Measurements from ENCODE around the gene ARID1B.
A peak's percentile ranks its signal among the peaks of the same experiment; 100 is the strongest.

Gene ARID1B

GRCh38 chr6:157054531-157054979, 277.4 kb downstream of the ARID1B start:
- DNase-seq (ENCODE audit: low spot score) = no peak

- DNase-seq (ENCODE audit: low spot score) = no peak
Measured at GRCh38 chr6:157055863-157056262, 278.7 kb downstream of the ARID1B start.

- DNase-seq (ENCODE audit: low spot score) = no peak
Measured at GRCh38 chr6:157056275-157056674, 279.1 kb downstream of the ARID1B start.

DNA sequence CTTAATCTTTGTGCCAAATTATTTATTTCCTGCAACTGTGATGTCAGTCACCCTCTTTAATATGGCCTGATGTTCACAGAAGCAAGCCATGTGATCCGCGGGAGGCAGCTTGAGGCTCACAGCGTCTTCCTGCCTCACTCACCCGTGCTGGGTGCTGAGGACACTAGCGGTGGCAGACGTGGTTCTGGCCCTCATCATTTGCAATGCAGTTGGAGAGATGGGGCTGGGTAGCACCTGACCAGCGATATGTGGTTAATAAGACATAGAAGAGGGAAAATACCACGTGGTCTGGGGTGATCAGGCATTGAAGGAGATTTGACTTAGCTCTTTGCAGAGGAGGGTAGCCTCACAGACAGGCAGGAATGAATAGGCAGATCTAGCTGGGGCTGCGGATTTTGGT, 281.4 kb downstream of the ARID1B start:
- no peak for DNase-seq (ENCODE audit: low spot score)

DNA sequence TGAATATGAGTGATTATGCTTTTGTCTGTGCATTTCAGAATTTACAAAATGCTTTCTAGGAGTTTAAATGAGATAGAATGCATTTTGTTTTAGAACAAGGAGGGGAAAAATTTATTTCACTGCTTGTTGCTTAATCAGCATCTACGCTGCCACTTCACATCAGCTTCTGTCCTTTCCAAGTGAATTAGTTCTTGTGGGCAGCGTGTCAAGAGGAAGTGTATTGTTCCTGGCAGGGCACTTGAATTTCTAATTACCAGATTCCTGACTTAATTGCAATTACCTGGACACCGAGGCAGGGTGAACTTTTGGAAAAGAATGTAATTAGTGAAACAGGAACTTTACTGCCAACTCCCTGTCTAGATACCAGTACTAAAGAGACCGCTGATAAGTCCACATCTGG, 282.6 kb downstream of the ARID1B start:
- DNase-seq (ENCODE audit: low spot score) = no peak

GRCh38 chr6:157060440-157060952, 283.3 kb downstream of the ARID1B start:
- DNase-seq (ENCODE audit: low spot score) = no peak

DNA sequence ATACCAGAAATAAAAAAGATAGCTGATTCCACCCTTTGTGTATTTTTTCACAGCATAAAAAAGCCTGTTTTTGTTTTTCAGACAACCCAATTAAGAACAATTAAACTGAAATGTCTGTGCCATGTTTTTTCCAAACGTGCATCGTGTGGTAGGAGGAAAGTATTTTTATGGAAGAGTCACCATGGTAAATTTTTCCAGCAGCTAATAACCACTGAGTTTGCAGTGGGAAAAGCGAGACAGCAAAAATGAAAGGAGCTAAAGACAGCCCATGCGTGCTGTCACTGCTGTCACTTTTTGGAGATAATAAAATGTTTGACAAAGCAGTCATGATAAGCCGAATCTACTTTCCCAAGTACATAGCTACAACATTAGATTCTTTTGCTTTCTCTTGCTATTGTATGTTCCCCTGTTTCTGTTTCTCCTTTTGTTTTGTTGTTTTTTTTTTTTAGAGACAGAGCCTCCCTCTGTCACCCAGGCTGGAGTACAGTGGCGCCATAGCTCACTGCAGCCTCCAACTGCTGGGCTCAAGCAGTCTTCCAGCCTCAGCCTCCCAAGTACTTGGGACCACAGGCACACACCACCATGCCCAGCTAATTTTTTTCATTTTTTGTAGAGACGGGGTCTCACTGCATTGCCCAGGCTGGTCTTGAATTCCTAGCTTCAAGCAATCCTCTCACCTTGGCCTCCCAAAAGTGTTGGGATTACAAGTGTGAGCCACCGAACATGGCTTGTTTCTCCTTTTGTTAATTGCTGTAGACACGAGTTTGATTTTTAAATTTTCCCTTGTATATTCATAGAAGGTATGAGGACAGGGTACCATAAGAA, 284.8 kb downstream of the ARID1B start:
- no peak for DNase-seq (ENCODE audit: low spot score)

GRCh38 chr6:157063176-157063905, 286.2 kb downstream of the ARID1B start:
- DNase-seq (ENCODE audit: low spot score) = no peak

- DNase-seq (ENCODE audit: low spot score) = no peak
Measured at GRCh38 chr6:157063923-157064322, 286.7 kb downstream of the ARID1B start.

- no peak for DNase-seq (ENCODE audit: low spot score)
Measured at GRCh38 chr6:157064502-157064901, 287.3 kb downstream of the ARID1B start.

DNA sequence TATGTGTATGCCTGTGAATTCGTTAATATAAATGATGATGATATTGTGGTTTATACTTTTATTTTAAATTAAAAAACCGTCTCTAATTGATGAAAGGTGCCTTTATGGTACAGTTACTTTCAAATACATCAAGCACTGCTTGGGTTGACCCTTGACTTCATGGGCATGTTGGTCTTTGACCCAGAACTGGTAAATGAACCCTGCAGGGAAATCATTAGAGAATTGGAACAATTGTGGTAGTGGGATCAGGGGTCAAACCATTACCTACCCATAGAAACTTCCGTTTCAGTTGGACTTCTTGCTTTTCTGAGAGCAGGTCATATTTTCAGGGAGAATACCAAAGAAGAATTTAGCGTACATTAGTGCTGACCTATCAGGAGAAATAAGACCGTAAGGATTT, 288.2 kb downstream of the ARID1B start:
- no peak for DNase-seq (ENCODE audit: low spot score)

DNA sequence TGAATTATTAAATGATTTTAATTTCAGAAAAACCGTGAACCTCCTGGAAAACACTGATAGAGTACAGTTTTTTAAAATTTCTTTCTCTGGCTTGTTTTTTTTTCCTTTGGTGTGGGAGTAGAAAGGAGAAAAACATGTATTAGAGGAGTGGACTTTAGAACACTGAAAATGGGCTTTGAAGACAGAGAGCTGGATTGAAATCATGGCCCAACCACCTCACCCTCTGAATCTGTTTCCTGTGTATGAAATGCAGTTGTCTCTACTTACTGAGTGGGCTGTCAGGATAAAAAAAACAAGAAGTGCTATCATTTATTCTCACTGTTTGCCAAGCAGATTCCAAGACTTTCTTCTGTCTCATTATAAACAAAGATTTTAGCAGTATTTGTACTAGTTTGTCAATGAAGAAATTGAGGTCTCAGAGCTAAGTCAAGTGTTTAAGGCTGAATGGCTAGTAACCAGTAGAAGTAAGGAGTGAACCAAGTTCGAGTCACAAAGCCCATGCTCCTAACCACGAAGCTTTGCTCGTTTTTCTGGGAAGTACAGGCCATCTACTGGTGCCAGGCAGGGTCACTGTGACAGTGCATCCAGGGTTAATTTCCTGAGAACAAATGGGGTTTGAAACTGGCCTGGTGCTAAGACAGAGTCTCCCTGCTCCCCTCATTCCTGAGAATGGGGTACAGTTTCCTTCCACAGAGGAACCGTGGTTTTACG, 289.8 kb downstream of the ARID1B start:
- peak; percentile 18 for DNase-seq (ENCODE audit: low spot score)

DNA sequence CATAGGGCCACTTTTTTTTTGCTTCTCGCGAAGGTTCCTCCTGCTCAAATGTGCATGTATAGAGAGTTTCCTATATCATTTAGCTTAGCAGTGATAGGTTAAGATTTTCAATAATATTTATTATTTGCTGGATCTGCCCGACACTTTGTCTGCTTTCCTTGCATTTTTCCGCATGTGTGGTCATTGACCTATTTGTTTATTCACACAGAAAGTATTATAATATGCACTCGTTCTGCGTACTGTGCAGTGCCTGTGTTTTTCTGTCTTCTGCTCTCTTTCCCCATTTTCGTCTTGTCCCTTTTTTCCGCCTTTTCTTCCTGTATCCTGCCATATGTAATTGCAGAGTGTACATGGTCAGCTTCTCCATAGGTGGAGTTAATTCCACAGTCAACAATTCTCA, 290.3 kb downstream of the ARID1B start:
- DNase-seq (ENCODE audit: low spot score) = no peak

DNA sequence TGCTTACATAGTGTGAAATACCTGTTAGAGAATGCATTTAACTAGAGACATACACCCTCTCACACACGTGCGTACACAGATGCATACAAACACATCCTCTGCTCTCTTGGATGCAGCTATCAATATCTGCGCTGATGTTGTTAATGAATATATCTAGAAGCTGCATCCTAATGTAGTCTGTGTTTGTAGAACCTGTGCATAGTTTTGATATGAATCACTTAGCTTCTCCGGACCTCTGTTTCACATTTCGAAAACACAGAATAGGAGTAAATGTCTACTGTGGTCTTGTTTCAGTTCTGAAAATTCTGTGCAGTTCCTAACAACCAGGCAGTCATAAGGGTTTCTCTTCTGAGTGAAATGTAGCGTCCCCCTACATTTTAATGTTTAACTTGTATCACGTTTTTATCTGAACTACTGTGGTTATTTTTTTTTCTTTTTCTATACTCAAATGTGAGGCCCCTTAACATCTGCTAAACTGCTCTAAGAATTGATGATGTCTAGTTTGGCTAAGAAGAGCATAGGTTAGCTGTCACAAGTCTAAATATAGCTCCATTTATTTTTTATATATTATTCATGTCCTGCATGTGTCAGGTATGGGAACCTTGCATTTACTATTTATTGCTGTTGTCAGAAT, 291.6 kb downstream of the ARID1B start:
- no peak for DNase-seq (ENCODE audit: low spot score)

- DNase-seq (ENCODE audit: low spot score) = no peak
Measured at GRCh38 chr6:157069585-157069984, 292.4 kb downstream of the ARID1B start.

DNA sequence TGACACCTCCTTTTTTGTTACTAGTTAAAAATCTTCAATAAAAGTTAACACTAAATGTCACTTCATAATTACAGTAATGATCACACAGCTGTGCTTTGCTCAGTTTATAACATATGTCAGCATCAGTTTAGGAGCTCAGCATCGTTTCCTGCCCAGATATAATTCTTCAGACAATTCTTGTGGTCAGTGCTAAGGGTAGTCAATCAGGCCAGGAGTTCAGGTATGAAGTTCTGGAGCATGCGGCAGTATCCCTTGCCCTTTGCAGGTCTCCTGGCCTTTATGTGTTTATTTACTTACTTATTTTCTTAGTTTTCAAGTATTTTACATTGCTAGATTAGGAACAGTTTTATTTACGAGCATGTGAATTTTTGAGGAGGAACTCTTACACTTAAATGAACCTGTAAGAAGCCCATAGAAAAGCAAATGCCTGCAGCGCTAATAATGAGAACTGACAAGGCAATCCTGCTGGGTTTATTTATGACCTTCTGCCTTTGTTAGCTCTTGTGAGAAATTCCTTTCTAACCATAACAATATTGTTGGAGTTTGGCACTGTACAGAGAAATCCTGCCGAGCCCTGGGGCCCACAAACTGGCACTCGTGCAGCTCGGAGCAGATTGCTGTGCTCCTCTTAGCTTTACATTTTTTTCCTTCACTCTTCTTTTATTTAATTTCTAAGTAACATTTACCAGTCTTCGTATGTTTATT, 293.4 kb downstream of the ARID1B start:
- DNase-seq (ENCODE audit: low spot score) = no peak

DNA sequence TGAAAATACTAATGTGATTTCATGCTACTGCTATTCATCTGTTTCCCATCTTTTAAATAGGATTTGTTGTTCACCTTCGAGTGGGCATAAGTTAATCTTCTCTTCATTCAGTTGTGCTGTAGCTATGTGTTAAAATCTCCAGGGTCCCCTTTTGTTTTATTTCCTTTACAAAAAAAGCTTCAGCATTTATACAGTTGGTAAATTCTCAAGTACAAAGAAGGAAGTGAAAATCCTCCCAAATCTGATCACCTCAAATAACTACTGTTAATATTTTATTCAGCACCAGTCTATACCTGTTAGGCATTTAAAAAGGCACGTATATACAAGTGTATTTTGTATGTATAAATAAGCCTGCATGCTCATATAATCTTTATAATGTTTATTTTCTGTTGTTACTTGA, 294.9 kb downstream of the ARID1B start:
- no peak for DNase-seq (ENCODE audit: low spot score)

DNA sequence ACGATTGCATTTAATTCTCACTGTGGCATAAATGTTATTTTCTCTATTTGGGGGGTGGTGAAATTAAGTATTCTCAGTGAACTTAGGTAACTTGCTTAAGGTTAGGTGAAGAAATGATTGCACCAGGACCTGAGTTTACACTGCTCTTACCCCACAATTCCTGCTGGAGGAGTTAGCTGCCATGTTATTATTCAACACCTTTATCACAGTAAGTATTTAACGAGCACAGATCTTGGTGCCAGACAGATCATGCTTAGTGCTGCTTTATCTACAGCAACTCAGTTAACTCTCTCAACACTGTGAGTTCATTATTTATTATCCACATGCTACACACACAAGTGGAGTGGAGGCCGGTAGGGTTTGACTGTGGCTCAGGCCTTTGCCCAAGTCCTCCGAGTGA, 296.4 kb downstream of the ARID1B start:
- no peak for DNase-seq (ENCODE audit: low spot score)

GRCh38 chr6:157074969-157075368, 297.8 kb downstream of the ARID1B start:
- DNase-seq (ENCODE audit: low spot score) = no peak

- DNase-seq (ENCODE audit: low spot score) = peak; percentile 71
Measured at GRCh38 chr6:157075549-157076450, 298.6 kb downstream of the ARID1B start.
